GM18951 (cell line): ENCODE measurements around the gene DISP2.

Source experiments
- POLR2A ChIP-seq: IDR thresholded peaks from 4 replicates; pipeline ENCODE4 v1.6.1; 2011; ENCODE audit warnings: mild to moderate bottlenecking; ENCODE audit not compliant: insufficient read length, insufficient read depth; ENCODE audit errors: extremely low read depth
- in situ Hi-C: fragments of 300-500 bp; cut with MboI; formaldehyde crosslinking; loops from one replicate; pipeline ENCODE4 v1.12.0; 2022; ENCODE audit warnings: low sequenced_read_pairs, mixed read lengths, inconsistent platforms; ENCODE audit not compliant: unreplicated experiment

Gene DISP2

DNA sequence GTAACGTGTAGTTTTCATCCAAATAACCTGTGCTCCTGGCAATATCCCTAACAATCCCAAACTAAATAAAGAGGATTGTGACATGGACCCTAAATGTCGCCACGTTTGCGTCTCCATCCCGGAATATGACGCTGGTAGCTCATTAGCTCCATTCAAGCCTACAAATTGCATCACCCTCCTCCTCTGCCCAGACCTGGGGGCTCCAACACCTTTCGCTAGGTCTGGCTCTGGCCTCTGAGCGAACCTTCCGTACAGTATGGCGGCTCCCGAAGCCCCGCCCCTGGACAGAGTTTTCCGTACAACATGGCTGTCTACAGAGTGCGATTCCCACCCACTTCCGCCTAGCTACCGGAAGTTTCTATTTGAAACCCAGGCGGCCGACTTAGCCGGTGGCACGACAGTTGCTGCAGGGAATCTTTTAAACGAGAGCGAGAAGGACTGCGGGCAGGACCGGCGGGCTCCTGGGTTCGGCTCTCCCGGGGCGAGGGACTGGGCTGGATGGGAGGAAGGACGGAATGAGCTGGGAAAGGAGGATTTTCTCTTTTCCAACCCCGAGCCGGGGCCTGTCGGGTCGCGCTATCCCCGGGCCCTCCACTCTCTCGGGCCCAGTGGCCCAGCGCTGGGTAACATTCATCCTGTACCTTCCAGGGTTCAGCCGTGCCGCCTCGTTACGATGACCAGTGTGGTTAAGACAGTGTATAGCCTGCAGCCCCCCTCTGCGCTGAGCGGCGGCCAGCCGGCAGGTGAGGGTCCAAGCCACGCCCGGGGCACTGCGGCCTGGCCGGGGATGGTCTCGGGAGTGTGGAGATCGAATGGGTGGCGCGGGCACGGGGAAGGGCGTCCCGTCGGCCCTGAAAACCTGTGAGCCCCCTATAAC, 24.8 kb downstream of the DISP2 start, which contains the start of gene KNSTRN:
Gene KNSTRN (plus strand): TSS at position 142 of the 877 bp plus-strand sequence. CDS start 115 bp downstream, at position 257.
- in situ Hi-C loops: no loop called here
- peak; percentile 69 for TF ChIP-seq POLR2A

GRCh38 chr15:40386480-40386879, 28.5 kb downstream of the DISP2 start:
- in situ Hi-C loops: no loop called here
- TF ChIP-seq POLR2A: no peak

DNA sequence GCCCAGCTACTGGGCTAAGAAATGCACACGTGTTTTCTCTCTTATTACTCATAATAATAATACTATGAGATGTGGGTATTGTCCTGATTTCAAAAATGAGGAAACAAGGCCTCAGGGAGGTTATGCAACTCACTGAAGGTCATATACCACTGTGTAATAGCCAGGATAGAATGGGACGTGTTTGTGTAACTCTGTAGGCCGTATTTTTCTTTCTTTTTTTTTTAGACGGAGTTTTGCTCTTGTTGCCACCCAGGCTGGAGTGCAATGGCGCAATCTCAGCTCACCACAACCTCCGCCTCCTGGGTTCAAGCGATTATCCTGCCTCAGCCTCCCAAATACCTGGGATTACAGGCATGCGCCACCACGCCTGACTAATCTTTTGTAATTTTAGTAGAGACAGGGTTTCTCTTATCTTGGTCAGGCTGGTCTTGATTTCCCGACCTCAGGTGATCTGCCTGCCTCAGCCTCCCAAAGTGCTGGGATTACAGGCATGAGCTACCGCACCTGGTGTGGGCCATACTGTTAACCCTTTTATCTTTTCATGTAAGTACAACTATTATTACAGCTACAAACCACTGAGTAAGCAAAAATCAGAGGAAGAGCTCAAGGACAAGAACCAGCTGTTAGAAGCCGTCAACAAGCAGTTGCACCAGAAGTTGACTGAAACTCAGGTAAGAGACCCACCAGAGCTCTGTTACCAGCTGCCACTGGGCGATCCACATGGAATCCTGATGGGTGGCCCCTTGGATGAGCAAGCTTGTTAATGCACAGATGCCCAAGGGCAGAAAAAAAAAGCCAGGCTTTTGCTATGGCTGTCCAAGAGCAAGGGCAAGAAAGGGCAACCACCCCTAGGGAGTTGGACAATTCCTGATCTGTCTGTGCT, 31.2 kb downstream of the DISP2 start:
- TF ChIP-seq POLR2A: no peak
- in situ Hi-C loops: no loop called here

DNA sequence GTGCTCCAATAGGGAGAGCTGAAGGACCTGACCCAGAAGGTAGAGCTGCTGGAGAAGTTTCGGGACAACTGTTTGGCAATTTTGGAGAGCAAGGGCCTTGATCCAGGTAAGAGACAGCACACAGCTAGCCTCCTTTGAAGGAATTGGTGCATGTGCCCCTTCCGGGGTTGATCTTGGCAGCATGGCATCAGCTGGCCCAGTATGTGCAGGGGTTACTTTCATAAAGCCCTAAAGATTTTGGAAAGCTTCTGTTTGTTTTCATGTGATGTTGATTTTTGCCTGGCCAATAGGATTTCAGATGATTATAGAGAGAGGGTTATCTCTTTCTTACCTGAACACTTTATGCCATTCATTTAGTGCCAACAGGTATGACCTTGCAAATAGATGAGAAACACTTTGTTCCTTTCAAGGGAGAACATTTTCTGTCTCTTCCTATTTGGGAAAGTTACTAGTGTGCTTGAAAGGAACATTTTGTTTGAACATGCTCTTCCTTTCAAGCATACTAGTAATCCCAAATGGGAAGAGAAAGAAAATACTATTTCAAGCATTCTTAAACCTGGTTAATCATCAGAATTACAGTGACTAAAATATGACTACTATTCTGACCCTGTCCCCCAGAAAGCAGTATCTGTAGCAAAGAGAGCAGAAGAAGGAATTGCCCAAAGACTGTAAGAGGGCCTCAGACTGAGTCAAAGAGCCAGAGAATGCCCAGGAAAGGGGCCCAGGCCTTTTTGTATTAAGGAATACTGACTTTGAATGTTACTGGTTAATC, 32.0 kb downstream of the DISP2 start:
- in situ Hi-C loops: no loop called here
- TF ChIP-seq POLR2A: no peak

DNA sequence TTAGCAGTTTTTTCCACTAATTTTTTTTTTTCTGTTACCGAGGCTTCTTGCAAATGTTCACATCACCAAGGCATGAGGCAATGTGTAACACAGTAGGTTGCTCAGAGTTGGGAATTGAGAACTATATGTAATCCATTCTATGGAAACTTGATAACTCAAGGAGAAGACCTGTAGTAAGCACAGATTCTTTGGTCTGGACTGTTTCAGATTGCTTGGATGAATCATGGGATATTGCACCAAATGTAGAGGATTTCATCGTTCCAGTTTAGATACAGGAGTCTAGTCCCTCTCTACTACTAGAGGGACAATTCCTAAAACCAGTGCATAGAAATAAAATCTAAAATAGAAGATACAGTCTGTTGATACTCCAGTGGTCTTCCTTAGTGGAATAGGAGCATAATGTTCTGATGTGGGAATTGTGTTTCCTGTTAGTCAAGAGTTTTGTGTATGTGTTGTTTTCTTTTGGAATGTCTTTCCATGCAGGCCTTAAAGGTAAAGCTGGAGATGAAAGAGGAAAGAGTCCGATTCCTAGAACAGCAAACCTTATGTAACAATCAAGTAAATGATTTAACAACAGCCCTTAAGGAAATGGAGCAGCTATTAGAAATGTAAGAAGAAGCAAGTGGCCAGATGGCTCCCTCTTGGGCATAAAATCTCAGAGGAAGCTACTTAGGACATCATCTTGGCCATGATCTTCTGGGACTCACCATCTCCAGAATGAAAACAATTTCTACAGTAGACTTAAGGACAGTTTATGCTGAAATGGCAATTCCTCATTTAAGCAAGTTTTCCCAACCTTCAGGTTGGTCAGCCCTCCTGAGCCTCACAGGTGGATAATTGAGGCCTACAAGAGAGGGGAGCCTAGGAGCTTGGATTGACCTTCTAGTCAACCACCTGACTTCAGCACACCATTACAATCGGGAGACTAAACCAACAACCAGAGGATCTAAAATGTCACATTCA, 35.2 kb downstream of the DISP2 start:
- in situ Hi-C loops: no loop called here
- TF ChIP-seq POLR2A: no peak

GRCh38 chr15:40397688-40398412, 39.8 kb downstream of the DISP2 start:
- in situ Hi-C loops: no loop called here

GRCh38 chr15:40398413-40398873, 40.4 kb downstream of the DISP2 start:
- in situ Hi-C loops: no loop called here
- TF ChIP-seq POLR2A: no peak

More at GRCh38 chr15:40397688-40398412, 39.8 kb downstream of the DISP2 start:
- no peak for TF ChIP-seq POLR2A

DNA sequence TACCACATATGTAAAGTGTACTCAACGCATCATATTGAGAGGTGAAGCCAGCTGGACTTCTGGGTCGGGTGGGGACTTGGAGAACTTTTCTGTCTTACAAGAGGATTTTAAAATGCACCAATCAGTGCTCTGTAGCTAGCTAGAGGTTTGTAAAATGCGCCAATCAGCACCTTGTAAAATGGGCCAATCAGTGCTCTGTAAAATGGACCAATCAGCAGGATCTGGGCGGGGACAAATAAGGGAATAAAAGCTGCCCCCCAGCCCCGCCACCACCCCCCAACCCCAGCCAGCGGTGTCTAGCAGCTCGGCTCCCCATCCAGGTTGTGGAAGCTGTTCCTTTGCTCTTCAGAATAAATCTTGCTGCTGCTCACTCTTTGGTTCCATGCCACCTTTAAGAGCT, 41.4 kb downstream of the DISP2 start:
- in situ Hi-C loops: no loop called here
- TF ChIP-seq POLR2A: no peak

GRCh38 chr15:40405501-40406381, 47.7 kb downstream of the DISP2 start, which contains the start of gene IVD:
Gene IVD (plus strand): TSS chr15:40405795. CDS start chr15:40405828, 33 bp downstream.
- in situ Hi-C loops: no loop called here
- TF ChIP-seq POLR2A: peak; percentile 92

DNA sequence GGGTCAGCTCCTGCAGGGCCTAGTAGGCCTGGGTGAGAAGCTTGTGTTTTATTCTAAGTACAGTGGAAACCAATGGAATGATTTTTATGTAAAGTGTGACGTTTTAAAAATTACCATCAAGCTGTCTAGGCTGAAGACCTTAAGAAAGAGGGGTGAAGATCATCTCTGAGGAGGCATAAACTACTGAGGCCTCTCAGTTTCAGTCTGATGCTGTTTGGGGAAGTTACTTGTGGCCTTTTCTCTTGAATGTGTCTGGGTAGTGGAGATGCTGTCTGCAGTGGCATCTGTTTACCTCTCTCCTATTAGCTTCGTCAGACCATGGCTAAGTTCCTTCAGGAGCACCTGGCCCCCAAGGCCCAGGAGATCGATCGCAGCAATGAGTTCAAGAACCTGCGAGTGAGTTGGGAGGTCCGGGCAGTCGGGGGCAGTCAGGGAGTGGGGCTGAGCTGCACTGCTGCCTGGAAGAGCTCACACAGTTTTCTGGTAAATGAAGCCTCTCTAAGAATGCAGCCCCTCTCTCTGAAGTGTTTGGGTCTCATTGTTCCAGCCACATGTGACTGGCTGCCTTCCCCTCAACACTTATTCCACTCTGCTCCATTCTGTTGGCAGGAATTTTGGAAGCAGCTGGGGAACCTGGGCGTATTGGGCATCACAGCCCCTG, 49.4 kb downstream of the DISP2 start:
- TF ChIP-seq POLR2A: no peak
- in situ Hi-C loops: no loop called here

DNA sequence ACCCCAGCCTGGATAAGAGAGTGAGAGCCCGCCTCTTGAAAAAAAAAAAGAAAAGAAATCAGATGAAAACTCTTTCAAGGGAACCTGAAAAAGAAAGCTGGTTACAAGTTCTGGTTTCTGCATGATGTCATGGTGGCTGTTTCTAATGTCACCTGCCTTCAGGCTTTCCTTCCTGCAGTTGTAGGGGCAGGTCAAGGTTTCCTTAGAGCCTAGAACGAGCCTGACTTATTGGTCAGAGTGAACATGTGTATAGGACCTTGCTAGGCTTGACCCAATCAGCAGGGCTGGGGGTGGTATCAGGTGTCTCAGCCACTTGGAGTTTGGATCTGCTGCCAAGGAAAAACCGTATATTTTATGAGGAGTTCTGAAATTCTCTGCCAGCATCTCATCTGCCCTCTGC, 51.3 kb downstream of the DISP2 start:
- TF ChIP-seq POLR2A: no peak
- in situ Hi-C loops: no loop called here
